ENCODE data around the gene SND1.
A peak's percentile ranks its signal among the peaks of the same experiment; 100 is the strongest.

The SND1 gene

DNA sequence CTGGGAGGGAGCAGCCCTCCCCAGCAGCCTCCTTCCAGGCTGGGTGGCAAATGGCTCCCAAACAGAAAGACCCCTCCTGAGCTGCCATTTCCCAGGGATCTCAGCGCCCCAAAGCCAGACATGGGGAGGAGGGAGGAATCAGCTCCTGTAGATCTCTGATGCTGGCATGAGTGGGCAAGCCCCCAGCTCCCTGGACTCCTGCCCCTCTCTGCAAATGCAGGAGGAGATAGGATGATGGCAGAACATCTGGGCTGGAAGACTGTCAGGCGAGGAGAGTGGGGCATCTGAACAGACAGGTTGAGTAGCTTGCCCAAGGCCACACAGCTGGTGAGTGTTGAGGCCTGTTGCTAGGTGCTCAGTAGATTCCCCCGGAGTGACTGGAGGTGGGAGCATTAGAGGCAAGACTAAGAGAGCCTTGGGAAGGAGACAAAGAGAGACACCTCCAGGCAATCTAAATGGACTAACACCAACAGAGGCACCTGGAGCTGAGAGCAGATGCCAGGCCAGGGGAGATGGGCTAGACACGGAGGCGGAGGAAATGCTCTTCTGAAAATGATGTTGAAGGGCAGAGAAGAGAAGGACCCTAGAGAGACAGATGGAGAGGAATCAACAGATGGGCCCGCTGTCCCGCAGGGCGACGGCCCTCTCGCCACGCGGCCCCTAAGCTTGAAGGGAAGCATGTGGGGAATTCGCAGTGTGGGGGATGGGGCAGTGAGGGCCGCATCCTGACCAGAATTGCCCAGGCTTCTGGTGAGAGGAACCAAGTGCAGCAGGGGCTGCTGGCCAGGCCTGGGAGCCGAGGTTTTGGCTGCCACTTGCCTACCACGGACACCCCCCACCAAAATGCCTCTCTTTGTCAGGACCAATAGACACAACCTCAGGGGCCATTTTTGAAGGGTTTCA lies 464.1 kb downstream of the SND1 start:
- no peak for DNase-seq (ENCODE audit: low spot score)

DNA sequence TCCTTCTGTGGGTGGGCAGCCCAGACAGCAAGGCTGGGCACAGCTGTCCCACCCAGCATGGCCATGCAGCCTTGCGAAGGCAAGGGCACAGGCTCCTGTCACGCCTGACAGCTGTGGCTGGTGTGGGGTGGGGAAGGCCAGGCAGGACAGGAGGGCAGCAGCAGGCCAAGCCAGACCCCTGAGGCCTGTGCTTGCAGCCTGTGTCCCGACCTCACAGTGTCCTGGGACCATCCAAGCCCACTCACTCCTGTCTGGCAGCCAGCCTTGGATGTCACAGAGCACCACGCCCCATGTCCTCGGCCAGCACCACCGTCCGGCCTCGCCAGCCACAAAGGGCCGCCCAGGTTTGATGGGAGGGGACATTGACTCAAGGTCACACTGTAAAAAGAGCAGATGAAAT lies 464.7 kb downstream of the SND1 start:
- DNase-seq (ENCODE audit: low spot score), result no peak

DNA sequence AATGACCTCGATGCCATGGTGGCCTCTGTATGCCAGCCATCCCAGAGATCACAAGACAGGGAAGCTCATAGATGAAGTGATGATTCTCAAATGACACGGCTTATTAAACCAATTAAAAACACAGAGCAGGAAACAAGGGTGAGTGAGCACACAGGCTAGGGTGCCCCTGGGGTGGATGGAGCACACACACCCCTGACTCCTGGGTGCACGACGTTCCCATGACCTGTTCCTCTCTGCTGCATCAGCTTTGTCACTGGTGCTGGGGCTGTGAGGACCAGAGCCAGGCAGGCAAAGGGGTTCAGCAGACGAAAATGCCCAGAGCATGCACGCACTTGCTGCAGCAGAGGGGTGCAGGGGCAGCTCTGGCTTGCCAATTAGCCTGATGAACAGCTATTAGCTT lies 465.7 kb downstream of the SND1 start:
- DNase-seq (ENCODE audit: low spot score), result peak; percentile 48

DNA sequence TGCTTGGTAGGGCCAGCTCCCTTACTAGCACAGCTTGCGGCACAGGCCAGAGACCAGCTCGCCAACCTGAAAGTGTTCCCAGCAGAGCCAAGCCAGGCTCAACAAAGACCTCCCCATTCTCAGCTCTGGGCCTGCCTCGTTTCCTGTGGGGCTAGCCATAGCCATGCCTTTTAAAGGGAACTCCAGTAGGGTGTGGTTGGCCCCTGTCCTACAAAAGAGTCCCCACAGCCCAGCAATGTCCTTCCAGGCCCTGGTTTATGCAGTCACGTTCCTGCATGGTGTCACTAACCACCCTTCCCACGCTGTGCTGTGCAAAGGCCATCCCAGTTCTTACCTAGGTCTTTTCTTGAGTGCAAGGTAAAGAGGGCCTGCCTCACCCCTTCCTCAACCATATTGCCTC lies 467.0 kb downstream of the SND1 start:
- DNase-seq (ENCODE audit: low spot score), result no peak

DNA sequence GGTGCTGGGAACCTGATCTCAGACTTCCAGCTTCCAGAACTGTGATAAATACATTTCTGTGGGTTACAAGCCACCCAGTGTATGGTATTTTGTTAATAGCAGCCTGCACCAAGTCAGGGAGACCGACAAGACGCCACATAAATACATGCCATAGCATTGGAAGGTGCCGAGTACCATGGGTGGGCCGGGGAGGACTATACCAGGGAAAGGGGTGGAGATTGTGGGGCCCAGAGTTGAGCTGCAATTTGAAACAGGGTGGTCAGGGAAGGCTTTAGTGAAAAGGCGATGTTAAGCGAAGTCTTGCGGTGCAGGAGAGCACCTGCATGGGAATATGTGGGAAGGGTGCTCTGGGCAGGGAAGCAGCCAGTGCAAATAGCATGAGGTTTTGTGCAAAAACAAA lies 468.1 kb downstream of the SND1 start:
- DNase-seq (ENCODE audit: low spot score), result no peak

DNA sequence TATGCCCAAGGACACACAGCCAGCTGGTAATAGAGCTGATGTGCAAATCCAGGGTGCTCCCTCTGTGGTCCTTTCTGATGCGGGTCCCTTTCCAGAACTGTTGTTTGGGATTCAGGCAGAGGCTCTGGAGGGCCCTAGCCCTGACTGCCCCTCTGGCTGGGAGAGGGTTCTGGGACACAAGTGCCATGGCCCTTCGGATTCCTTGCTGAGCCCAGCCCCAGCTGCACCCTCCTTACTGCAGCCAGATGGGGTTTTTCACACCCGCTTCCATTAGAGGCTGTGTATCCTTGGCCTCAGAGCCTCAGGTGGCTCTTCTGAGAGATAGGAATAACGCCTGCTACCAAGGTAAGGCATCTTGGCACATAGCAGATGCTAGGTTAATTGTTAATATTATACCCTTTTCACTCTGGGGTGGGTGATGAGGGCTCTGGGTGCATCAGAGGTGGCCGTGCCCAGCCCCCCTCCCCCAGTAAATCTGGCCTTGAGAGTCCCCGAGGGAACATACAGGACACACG lies 469.0 kb downstream of the SND1 start:
- no peak for DNase-seq (ENCODE audit: low spot score)

DNA sequence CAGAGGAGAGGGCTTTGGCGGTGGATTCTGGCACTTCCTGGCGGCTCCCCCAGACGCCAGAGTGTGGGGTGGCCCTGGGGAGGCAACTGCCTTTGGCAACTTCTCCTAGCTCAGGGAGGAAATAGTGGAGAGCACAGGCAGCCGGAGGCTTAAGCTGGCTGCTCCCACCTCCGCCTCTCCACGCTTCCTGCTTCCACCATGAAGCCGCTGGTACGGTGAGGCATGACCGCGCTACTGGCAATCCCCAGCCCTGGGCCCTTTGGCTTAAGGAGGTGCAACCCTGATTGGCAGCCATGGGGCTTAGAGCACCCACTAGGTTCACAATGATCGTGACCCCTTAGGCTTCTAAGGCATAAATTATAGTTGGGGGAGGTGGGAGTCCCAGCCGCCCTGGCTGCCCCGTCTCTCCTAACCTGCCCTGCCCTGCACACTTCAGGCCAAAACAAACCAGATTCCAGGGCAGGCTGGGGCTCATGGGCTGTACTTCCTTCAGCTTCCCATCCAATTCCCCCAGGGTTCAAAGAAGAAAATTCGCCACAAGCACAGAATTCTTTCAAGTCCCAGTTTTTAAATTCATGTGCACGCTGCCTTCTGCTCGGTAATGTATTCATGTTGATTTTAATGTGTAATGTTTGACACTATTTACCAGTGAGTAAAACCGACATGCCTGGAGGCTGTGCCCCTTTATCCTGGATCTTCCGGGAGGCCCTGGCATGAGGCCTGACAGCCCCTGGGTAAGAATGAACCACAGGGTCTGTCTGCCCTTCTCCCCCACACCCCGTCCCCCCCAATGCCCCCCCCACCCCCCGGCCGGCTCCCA lies 469.9 kb downstream of the SND1 start:
- no peak for DNase-seq (ENCODE audit: low spot score)

DNA sequence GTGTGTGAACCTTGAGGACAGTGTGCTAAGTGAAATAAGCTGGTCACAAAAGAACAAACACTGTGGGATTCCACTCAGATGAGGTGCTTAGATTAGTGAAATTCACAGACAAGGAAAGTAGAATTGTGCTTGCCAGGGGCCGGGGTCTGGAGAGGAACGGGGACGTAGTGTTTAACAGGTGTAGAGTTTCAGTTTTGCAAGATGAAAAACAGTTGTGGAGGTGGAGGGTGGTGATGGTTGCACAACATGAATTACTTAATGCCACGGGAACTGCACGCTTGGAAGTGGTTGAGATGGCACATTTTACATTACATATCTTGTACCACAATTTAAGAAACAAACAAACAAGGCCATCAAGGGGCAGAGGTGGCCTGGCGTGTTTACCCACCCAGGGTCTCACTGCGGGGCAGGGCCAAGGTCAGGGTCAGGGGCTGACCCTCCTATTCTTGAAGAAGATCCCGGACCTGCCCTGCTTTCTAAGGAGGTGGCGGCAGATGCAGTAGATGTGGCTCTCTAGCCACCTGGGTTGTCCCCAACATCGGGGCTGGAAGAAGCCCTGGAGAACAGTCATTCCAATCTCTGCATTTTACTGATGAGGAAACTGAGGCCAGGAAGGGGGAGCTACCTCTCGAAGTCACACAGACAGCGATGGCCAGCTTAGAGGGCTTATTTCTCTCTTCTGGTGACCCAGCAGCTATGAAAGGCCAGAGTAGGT lies 470.7 kb downstream of the SND1 start:
- DNase-seq (ENCODE audit: low spot score), result no peak

DNA sequence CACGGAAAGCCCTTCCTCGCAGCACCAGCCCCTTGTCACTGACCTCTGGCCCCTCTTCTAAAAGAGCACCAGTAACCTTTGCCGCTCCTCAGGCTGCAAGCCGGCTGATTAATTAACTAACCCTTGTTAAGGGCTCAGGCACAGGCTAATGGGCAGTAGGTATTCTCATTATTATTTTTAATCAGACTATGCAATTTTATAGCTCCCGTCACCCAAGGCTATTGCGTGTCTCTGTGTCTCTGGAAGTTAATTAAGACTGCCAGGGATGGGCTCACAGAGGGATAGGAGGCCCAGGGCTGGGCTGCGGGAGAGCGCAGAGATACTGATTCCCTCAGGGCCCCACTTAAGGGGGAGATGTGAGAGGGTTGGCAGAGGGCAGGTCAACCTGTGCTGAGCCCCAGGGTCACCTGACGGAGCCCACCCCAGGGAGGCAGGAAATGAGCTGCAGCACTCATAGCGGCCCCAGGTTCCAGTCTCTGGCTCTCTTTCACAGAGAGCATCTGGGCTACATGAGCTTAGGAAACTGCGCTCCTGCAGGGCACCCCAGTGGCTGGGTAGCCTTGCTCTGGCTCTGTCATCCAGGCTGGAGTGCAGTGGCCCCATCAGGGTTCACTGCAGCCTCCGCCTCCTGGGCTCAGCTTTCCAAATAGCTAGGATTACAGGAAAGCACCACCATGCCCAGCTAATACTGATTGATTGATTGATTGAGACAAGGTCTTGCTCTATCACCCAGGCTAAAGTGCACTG lies 471.5 kb downstream of the SND1 start:
- DNase-seq (ENCODE audit: low spot score), result no peak

DNA sequence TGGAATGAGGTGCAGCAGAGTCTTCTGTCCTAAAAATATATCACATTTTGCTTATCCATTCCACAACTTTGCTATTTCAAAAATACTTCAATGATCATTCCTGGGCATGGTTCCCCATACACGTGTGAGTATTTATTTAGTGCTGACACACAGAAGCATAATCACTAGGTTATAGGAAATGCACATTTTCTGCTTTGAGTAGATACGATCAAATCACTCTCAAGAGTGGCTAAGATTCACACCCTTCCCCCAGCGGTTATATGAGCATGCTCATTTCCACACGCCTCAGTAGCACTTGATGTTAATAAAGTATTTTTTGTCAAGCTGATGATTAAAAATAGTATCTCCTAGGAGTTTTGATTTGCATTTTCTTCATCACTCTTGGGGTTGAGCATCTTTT lies 472.8 kb downstream of the SND1 start:
- peak; percentile 46 for DNase-seq (ENCODE audit: low spot score)

DNA sequence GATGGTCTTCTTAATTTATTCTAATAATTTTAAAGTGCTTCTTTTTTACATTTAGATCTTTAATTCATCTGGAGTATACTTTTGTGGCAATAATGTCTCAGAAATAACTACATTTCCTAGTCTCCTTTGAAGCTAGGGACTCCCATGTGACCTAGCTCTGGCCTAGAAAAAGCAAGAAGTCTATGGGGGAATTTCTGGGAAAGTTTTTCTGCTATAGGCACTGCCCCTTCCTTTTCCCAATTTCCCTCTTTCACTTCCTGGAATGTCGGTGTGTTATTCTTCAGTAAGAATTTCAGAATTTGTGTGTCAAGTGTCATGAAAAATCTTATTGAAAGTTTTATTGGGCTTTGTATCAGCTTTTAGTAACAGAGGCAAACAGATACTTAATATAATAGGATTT lies 473.8 kb downstream of the SND1 start:
- no peak for DNase-seq (ENCODE audit: low spot score)

DNA sequence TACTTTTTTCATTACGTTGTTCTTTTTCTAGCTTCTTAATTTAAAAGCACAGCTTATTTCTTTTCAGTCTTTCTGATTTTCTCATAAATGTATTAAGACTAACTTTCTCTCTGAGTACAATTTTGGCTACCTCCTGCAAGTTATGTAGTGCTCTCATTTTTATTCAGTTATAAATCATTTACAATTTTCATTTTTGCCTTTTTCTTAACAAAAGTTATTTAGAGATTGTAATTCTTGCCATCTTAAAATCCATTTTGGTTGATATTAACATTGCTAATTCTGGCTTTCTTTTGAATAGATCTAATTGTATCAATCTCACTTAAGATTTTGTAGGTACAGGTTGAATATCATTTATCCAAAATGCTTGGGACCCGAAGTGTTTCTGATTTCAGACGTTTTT lies 476.4 kb downstream of the SND1 start:
- DNase-seq (ENCODE audit: low spot score), result no peak

DNA sequence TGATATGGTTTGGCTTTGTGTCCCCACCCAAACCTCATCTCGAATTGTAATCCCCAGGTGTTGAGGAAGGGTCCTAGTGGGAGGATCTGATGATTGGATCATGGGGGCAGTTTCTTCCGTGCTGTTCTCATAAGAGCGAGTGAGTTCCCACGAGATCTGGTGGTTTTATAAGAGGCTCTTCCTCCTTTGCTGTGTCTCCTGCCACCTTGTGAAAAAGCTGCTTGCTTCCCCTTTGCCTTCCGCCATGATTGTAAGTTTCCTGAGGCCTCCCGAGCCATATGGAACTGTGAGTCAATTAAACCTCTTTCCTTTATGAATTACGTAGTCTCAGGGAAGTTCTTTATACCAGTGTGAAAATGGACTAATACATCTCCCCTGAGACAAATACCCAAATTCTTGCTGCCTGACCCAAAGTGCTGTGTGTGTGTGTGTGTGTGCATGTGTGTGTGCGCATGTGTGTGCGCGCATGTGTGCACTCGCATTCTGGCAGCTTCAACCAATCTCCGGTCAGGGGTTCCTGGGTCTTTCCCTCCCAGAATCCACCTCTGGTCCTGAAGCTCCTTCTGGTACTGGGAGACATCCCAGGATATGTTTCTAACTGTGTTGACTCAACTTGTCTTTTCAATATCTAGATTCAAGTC lies 477.4 kb downstream of the SND1 start:
- DNase-seq (ENCODE audit: low spot score), result peak; percentile 62

DNA sequence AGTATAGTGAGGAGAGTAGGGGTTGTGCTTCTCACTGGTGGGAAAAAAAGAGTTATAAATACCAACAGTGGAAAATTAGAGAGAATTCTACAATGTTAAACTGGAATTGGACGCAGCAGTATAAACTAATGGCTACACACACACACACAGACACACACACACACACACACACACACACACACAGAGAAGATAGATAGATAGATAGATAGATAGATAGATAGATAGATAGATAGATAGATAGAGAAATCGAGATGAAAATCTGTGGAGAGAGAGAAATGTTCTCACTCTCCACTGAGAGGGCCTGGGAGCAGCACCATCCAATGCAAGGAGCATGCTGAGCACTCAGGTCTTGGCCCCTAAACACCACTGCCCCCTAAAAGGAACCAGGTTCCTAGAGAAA lies 479.1 kb downstream of the SND1 start:
- no peak for DNase-seq (ENCODE audit: low spot score)

DNA sequence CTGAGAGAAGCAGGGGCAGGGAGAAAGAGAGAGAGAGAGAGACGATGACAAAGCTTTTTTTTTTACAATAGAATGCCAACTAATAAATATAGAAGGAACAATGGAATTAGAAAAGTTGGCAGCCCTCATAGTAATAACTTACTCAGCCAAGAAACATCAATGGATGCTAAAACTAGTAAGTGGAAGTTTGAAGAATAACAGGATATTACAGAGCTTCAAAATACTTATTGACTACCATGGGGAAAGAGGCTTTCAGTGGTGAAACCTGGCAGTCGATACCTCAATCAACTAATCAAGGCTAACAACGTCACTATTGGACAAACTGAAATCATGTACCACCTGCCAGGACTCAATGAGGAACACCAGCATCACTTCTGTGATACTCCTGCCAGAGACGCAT lies 479.7 kb downstream of the SND1 start:
- no peak for DNase-seq (ENCODE audit: low spot score)

DNA sequence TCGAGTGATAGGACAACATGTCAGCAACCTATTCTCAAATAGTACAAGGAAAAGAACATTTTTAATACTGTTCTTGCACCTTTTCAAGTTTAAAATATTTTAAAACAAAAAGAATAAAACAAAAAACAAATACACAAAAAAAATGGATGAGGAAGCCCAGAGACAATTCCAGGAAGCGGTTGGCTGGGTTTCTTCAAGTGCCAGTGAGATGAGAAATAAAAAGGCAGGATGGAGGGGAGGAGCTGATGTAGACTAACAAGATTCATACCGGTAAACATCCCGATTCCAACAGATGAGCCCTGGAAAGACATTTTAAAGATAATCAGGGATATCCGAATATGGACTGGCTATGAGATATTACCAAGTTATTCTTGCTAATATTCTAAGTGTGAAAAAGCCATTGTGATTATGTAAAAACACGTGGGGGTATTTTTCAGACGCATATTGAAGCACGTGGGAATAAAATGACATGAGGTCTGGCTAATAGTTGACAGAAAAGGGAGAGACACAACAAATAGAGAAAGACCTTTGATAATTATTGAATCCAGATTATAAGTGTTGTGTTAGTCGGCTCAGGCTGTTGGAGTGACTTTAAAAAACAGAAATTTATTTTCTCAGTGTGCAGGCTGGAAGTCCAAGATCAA lies 480.6 kb downstream of the SND1 start:
- no peak for DNase-seq (ENCODE audit: low spot score)

DNA sequence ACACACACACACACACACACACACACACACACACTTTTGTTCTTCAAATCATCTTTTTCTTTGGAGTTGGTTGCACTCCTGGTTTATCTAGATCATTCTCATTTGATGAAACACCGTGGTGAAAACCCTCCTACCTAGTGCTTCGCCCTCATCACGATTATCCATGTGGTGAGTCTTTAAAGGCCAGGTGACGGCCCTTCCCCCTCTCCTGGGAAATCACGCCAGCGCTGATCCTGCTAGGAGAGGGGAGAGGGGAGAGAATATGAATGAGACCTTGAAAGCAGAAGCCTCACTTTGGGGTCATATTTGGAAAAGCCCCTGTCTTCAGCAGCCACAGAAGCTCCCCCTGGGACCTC lies 483.1 kb downstream of the SND1 start:
- no peak for DNase-seq (ENCODE audit: low spot score)

DNA sequence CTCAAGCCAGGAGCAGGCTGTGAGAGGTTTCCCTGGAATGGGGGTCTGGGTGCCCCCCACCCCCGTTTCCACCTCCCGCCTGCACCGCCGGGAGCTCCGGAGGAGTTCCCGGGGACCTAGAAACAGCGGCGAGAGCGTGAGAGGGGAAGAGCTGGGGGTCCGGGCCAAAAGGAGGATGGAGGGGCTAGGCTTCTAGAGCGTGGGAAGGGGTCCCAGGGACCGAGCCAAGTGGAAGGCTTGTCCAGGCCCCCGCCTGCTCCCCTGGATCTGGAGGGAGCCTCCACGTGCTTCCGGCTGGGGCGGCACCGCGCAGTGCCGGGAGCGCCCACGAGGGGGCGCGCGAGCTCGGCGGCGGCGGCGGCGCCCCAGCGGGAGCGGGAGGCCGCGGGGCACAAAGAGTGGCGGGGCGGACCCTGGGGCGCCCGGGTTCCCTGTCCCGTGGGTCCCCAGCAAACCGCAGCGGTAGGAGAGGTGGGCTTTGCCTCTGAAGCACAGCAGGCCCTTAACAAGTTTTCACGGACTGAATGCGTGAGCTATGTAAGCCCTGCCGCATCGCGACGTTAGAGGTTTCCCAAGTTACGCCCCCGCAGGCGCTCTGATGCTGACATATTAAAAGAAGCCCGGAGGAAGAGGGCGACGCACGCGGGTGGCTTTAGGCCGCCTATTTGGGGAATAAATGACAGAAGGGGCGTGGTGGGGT lies 483.7 kb downstream of the SND1 start:
- DNase-seq (ENCODE audit: low spot score), result peak; percentile 80

DNA sequence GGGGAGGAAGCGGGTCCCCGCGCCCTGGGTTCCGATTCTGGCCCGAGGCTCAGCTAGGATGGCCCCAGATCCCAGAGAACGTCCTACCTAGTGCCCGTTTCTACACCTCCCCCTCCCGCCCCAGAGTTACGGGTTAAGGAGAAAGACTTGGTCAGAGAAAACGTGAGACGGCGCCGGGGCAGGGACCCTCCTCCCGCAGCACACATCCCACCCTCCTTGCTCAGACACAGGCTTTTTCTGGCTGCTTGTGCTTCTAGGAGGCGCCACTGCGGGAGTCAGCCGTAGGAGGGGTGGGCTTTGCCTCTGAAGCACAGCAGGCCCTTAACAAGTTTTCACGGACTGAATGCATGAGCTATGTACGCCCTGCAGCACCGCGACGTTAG lies 484.2 kb downstream of the SND1 start:
- no peak for DNase-seq (ENCODE audit: low spot score)

DNA sequence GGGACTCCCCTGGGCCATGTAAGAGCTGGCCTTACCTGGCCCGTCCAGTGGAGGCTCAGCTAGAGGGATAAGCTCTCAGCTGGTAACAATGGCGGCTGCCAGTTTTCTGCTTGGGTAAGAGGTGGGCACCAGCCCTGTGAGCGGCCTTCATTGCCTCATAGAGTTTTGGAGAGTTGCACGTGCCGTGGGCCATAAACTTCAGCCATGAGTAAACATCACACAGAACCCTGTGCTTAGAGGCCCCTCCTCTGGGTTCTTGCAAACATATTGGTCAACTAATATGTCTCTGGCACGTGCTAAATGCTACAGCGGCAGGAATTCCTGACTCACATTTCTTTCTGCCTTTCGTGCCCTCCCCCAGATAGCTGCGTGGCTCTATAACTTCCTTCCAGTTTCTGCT lies 485.2 kb downstream of the SND1 start:
- DNase-seq (ENCODE audit: low spot score), result no peak

Measured in NAMALWA (cell line).